ENCODE results near the gene GLI3. TPM values are rescaled to one million over a fixed set of nuclear protein-coding genes. Genes with fewer than 3 reads are reported as not detected.

Gene GLI3
- total and polyA plus RNA-seq, 2 of the 8 experiments (the other 6 are each of a cell fraction or from before 2014, with no cell fraction given): 8.0 to 31.1 TPM

GRCh38 chr7:42194238-42194637, 42.8 kb downstream of the GLI3 start (continued):
- TF ChIP-seq CHD7 (IDR thresholded peaks at IDR 0.05; ENCODE audit: insufficient replicate concordance, low read length) (no peak), KDM4A (IDR thresholded peaks at IDR 0.05; ENCODE audit: low read depth, low read length, severe bottlenecking) (no peak), SIN3A (conservative IDR thresholded peaks at IDR 0.05 in 1 of 2, IDR thresholded peaks at IDR 0.05 in 1 of 2; ENCODE audit: low read depth in 1 of 2, low read length in 2 of 2) (no peak), ZNF274 (IDR thresholded peaks at IDR 0.05; ENCODE audit: borderline replicate concordance, extremely low read depth, low read length) (no peak), HDAC6 (IDR thresholded peaks at IDR 0.05; ENCODE audit: low read depth, low read length) (no peak), BCL11A (IDR thresholded peaks at IDR 0.05; ENCODE audit: low read depth in 2 of 2, low read length in 2 of 2) (no peak), KDM1A (IDR thresholded peaks at IDR 0.05; ENCODE audit: borderline replicate concordance, low read length) (no peak), E2F6 (IDR thresholded peaks at IDR 0.05) (no peak)
